GM21737 (cell line): ENCODE measurements around the gene ARHGAP15.

Source experiments
- ATAC-seq: cut with Tn5 transposase; IDR thresholded peaks from one replicate; pipeline ENCODE4 v1.9.1; 2021; ENCODE audit warnings: mild to moderate bottlenecking, moderate library complexity; ENCODE audit not compliant: unreplicated experiment

ARHGAP15 gene

DNA sequence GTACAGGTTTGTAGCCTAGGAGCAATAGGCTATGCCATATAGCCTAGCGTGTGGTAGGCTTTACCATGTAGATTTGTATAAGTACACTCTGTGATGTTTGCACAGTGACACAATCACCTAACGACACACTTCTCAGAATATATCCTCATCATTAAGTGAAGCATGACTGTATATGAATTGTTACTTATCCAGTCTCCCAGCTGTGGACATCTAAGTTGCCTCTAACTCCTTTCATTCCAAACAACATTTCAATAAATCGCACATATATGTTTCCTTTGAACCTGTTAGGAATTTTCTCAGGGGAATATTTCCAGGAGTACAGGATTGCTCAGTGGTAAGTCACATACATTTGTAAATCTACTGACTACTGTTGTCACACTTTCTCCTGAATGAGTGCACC is 90.0 kb downstream of the ARHGAP15 start:
- no peak for ATAC-seq

DNA sequence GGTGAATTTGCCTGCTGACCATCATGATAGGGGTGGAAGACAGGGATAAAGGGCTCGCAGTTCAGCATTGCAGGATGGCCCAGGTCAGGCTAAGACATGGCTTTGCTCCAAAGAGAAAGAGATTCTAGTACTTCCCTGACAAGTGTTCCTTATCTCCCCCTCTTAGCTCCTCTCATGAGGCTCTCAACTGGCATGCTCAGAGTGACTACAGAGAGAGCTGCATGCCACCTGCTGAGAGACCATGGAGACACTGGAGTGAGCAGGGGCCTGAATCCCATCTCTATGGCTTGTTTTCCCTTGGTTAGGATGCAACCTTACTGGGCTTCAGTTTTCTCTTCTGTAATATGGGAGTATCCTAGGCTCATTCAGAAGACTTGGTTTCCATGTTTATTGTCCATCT is 94.3 kb downstream of the ARHGAP15 start:
- ATAC-seq = no peak

DNA sequence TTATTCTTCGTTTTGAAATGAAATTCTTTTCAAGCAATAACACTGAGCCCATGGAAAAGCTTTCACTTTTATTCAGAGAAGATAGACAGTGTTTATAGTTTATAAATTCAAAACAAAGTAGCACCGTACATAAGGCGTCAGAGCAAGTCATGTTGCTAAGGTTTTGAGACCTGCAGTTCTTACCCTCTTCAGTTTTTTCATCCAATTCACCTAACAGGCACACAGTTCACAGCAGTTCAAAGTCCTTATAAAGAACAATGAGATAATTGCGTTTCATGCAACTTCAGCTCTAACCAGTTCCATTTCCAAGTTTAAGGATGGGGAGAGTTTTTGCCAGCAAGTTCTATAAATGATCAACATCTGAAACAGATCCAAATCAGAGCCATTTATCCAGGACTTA is 96.7 kb downstream of the ARHGAP15 start:
- no peak for ATAC-seq

DNA sequence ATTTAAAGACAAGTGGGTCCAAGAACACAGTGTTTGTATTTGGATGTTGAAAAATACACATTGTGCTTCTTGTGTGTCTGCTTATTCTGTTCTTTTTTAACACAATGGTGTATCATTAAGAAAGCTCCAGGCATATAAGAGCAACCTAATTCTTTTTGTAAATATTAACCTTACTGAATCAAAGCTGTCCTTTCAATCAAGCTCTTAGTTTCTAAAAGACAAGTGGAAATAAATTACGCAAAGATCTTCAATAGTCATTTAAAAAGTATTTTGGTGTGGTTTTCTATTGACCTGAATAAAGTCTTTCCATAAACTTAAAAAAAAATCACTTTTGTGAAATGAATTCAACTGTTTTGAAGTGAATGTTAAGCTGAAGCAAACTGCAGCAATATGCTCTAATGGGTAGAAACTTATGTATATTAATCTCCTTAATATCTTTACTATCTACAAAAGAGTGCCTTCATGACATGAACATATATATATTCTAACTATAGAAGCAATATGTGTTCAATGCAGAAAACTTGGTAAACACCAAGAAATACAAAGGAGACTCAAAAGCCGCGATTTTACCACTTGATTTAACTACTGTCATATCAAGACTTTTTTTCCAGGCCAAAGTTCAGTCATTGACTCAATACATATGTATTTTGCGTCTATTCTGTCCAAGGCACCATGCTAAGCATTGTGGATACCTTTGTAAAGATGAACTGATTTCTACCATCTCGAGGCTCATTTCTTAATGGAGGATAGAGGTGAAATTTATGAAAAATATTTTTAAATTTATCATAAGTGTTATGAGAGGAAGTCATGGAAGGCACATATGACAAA is 97.7 kb downstream of the ARHGAP15 start:
- no peak for ATAC-seq

DNA sequence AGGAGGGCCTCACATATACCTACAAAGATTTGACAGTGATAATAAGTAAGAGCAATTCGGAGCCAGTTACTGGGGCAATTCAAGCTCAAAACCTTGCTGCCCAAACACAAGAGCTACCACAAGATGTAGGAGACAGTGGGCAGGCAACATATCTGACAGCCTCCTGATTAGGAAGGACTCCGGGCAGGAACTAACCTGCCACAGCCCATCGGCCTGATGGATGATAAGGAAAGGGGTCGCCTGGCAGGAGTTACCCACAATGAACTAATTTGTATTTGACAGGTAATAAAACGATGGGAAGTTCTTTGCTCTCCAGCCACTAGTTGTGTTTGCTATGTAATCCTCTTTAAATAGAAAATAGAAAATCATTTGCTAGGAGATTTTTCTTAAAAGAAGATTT is 100.2 kb downstream of the ARHGAP15 start:
- no peak for ATAC-seq

DNA sequence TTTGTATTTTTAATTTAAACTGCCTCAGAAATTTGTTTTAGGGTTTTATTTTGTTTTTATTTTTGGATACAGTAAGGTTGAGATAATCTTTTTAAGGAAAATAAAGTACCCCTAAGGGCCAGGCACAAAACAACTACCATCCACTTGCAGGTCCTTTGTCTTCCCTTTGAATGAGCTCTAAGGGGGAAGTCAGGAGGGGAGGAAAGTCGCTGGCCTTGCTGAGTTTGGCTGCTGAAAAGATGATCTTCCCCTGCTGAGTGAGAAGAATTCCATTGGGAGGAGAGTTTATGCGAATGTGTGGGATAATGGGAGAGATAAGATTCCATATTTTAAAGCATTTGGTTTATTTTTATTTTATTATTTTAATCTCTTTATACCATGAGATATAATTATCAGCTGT is 100.7 kb downstream of the ARHGAP15 start:
- no peak for ATAC-seq

DNA sequence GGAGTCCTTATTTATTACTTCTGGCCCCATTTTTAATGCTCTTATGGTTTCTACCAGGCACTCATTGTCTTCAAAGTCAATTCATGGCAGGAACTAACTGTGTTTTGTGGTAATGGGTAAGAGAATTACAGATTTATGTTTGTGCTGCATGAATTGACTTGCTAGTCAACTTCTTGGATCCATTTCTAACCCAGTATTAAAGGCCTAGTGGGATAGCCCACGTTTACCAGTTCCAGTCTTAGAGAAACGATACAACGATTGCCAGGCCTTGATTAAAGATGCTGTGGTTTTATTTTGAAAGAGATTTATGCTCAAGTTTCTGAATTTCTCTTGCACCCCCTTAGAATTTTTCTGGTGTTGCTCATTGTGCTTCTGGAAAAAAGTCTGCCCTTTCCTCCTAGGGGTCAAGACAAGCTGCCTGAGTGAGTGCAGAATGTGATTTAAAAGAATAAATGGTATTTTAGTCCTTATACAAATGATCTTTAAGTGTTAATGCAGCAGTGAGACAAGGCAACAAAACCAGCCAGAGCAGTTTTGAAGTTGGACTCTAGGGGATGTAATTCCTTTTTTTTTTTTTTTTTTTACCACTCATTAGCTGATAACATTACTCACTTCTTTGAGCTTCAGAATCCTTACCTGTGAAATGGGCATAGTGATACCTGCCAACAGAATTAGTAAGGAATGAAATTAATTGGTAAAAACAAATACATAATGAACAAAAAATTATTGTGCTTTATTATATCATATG is 101.5 kb downstream of the ARHGAP15 start:
- no peak for ATAC-seq

DNA sequence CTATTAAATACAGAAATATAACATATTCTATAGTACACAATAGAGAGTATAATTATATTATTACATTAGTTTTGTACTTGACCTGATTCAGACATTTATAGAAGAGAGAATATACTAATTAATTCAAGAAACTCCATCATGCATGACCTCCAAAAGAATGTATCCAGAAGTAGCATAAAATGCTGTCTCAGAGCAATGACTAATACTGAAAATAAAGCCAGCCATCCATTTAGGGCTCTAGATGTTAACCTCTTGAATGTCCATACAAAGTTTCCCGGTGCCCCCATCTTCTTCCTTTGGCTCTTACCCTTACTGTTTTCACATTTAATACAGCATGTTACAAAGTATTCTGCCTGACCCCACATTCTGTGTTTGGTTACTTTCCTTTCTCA is 102.0 kb downstream of the ARHGAP15 start:
- ATAC-seq = no peak

DNA sequence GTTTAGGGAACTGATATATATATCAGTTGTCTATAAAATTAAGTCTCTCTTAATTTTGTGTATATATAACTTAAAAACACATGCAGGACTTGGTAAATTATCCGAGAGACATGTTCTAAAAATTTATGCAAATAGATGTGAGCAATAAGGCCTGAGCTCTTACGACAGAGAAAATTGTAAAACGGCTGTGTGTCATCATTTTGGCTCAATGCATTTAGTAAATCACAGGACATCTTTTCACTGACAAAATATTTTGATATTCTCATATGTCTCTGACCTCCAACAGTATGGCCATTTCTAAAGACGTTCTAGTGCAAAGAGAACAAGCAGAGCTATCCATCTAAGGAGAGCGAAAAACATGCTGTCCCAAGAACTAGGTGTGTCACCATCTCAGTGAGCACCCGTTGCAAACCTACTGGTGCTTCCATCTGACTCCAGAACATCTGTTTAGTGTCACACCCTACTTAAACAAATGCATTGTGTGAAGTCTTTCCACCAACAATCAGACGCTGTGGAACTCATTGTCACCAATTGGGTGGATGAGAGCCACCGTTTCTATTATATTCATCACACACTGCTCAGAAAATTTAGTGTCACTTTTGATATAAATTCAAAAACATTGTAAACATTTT is 108.0 kb downstream of the ARHGAP15 start:
- ATAC-seq = no peak

DNA sequence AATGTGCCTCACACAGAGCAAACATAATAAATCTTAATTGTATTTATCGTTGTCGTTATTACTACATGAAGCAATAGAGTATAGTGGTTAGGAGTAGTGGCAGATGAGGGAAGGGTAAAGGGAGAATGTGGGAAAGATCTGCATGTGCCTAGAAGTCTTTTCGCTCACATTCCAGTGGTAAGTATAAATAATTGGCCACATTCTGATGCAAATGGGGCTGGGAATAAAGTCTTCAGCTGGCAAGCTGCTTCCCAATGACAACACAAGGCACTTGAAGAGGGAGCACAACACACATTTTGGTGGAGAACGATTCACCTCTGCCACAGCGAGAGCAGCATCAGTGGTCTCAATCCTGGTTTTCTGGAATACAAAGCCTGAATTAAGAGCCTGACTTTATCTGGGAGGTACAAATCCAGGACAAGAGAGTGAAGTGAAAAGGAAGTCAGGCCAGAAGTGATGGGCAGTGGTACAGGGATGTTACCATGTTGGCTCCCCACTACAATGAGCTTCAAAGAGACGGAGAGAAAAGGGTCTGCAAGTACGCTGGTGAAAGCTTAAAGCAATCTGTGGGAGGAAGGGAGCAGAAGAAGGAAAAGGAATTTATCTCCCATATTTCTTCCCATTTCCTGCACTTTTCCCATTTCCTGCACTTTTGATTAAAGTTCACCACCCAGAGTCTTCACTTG is 112.3 kb downstream of the ARHGAP15 start:
- no peak for ATAC-seq

DNA sequence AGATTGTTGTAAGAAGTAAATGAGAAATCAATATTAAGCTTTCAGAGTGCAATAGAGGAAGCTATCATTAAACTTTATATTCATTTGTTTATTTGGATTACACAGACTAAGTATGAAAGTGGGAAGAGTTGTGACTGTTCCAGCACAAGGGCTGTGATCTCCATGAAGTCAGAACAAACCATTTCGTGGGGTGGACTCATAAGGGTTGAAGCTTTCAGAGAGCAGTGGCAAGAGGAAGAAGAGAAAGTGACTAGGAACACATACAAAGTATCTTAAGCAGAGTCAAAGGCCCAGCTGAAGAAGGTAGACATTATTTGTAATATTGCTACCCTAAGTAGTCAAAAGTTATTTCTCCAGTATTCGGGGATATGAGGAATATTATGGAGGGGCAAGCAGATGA is 117.0 kb downstream of the ARHGAP15 start:
- ATAC-seq = no peak

DNA sequence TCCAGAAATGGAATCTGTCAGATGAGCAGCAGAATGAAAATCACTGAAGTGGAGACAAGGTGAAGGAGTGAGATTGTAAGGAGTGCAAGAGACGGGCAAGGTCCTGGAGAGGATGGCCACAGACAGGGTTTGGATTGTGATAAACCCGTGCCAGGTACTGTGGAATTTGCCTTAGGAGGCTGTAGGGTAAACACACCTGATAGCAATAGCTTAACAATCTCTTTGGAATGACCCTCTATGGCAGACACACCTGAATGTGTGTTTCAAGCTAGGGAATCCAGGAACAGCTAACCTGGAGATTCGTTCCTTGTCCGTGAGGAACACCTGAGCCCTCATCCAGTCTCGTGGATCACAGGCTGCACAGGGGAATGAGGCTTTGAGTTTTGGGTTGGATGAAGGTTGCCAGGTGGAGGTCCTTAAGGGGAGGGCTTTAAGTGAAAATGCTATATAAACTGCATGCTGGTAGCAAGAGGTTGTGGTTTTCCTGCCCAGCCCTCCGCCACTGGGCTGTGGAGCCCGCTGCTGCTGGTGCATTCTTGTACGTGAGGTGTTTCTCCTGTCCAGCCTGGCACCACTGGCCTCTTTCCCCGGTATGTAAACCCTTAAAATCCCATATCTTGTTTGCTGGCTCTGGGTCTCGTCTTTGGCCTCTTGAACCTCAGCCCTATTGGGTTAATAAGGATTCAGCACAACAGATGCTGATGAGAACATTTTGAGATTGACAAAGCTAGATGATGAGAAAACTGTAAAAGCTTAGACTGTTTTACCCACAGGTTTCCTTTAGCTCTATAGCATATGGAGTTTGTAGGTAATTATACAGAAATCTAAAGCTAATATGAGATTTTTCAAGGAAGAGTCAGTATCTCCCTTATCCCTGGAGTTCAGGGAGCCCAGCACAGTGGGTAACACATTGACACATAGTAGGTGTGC is 117.9 kb downstream of the ARHGAP15 start:
- no peak for ATAC-seq

DNA sequence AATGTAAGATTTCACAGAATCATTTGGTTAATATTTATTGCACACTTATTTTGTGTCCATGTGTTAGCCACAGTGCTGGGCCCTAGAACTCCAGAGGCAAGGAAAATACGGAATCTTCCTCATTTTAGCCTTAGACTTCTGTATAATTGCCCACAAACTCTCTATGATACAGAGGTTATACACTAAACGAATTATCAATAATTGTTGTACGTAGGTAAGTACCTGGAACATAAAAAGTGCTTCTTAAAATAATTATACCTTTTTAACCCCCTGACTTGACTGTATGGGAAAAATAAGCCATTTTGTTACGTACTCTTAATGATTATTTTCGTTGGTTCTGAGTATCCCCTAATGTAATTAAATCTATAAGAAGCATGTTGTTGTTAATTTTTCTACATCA is 119.4 kb downstream of the ARHGAP15 start:
- ATAC-seq = no peak

DNA sequence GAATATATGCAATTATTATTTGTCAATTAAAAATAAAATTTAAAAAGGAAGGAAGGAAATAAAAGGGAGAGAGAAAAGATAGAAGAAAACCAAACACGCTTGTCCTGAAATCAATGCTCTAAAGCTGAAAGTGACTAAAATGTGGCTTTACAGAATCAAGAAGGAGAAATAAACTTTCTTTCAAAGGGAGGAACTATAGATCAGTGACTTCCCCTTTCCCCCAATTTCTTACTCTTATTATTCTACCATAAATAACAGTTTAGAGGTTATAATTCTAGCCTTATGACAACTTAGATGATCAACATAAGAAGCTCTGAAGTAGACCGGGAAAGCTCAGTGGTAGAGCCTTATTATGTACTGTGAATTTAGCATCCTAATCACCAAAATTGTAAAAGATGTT is 122.5 kb downstream of the ARHGAP15 start:
- no peak for ATAC-seq

DNA sequence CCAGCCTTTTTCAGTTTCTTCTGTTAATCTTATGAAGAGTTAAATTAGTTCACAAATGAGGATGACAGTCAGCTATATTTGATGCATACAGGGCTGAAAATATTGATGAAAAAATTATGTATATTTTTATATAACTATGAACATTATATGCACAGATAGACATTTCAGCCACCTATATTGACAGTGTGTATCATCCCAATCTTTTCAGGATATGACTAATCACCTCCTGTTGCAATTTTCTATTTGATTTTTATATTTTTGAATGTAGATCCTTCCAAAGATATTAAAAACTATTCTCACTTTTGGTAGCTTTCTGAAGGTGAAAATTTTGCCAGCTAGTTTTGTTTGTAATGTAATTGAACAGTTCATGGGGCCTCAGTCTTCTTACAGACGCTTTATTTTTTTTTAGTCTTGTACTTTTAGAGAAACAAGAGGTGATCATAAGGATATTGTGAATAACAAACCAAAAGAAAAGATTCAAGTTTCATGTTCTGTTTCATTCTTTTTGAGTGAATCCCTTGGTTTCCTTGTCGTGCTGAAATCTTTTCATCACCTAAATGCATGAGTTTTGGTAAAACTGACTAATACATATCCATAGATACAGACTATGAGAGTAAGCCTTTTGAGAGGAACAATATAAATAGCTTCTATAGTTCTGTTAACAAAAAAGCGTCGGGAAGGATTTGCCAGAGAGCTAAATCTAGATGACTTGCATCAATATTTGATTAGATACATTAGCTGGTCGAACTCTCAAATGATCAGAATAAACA is 123.1 kb downstream of the ARHGAP15 start:
- ATAC-seq = no peak

DNA sequence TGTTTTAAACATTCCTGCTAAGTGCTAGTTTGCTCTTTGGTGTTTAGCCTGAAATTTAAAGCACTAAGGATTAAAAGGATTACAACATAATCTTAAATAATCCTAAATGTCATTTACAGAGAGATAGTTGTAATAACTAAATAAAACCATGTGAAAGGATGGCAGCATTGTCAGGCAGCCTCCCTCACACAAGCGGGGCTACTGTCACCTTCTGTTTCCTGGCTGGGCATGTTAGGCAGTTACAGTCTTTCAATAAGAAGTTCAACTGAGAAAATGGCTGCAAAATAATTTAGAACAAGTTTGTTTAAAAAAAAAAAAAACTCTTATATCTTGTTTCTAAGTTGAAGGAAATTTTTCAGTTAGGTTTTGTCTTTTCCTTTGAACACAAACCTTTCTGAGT is 124.9 kb downstream of the ARHGAP15 start:
- ATAC-seq = no peak

DNA sequence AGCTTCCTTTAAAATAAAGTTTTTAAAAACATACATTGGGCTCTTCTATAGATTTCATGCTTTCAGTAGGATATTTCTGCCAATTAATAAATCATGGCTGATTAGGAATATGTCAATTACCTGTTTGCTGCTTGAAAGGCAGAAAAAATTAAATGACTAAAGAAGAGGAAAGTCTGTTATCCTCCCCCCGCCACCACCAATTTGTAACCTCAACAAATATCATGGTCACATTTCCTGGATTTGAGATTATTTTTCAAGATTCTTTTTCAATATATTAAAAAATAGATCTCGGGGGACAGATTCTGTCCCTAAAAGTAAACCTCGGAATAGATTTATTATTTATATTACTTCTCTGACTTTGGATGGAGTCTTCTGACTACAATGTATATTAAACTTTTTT is 125.9 kb downstream of the ARHGAP15 start:
- ATAC-seq = no peak

DNA sequence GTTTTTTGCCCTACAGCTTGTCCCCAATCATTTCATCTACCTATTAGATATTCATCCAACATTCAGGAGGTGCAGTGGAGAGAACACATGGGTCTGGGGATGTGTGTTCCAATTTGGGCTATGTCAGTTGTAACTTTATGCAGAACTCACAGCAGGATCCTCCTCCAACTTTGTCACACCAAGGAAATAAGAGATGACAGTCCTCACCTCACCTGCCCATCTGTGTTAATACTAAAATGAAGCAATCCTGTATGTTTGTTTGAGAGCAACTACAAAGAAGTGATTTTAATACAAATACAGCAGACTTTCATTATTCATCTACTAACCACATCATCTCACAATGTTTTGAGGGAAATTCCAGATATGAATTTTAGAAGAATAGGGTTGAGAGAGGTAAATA is 126.7 kb downstream of the ARHGAP15 start:
- ATAC-seq = no peak

DNA sequence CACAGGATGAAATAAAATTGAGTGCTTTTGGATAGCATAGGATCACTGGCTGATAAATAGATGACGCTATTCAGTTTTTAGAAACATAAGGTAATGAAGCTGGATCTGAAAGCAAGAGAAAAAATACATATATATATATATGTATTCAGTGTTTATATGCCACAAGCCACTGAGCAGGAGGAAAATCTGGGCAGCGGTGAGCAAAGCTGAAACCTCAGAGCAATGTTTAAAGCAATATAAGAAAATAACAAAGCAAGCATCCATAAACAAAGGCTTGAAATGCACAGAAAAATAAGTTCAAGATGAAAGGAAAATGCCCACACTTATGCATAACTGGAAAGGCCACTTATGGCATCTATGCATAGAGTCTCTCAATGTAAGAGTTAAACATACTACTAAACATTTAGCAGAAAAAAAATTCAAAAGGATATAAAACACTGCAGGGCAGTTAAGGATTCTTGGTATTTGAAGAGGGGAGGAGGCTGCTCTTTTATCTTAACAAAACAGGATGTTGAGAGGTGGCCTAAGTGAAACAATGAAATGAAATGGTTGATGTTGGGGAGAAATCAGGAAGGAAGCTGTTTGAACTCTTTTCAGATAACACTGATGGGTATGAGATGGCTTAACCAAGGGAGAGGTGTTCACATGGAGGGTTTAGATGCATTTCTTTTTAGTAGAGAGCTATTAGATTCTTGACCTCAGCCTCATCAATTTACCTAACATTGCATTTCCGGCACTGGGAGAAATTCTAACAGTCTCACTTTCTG is 129.1 kb downstream of the ARHGAP15 start:
- no peak for ATAC-seq
